ENCODE measurements around the gene IGSF9.
"Not testable (repeated sequence)": the region's sequence is repeated elsewhere in the genome, so short reads cannot be mapped to it uniquely, and the experiment has no call there.

Gene IGSF9

GRCh38 chr1:159911326-159912070 is 33.9 kb downstream of the IGSF9 start:
- no peak for DNase-seq (ENCODE audit: low read depth)
- H3K4me3 ChIP-seq (ENCODE audit: low read depth, low read length): no peak overlapping the region
- TF ChIP-seq CTCF (IDR thresholded peaks at IDR 0.05; ENCODE audit: insufficient read depth, low read depth, low read length, missing control alignments): no peak

GRCh38 chr1:159908031-159908940 is 37.1 kb downstream of the IGSF9 start:
- no peak for TF ChIP-seq CTCF (IDR thresholded peaks at IDR 0.05; ENCODE audit: insufficient read depth, low read depth, low read length, missing control alignments)
- H3K4me3 ChIP-seq (ENCODE audit: low read depth, low read length): no peak overlapping the region
- no peak for DNase-seq (ENCODE audit: low read depth)

DNA sequence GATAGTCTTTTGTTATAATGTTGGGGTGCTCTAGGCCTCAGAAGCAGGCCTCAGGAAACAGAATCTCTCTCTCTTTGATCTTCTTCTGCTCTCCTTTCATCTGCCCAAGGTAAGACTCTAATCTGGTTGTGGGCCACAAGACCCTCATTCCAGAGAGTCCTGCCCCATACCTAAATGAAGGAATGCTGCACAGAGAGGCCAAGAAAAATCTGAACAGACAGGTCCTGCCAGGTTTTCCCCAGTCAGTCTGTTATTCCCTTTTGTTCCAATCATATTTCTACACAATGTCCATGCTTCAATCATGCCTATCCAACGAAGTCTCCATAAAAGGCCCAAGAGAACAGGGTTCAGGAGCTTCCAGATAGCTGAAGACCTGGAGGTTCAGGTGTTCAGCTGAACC is 38.5 kb downstream of the IGSF9 start:
- DNase-seq (ENCODE audit: low read depth): no peak
- no peak overlapping the region for H3K4me3 ChIP-seq (ENCODE audit: low read depth, low read length)
- no peak for TF ChIP-seq CTCF (IDR thresholded peaks at IDR 0.05; ENCODE audit: insufficient read depth, low read depth, low read length, missing control alignments)

DNA sequence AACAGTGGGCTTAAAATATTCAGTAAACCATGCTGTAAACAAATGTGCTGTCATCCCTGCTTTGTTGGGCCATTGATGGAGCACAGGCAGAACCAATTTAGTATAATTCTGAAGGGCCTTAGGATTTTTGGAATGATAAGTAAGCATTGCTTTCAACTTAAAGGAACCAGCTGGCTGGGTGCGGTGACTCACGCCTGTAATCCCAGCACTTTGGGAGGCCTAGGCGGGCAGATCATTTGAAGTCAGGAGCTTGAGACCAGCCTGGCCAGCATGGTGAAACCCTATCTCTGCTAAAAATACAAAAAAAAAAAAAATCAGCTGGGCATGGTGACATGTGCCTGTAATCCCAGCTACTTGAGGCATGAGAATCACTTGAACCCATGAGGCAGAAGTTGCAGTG is 41.4 kb downstream of the IGSF9 start:
- DNase-seq (ENCODE audit: low read depth); H3K4me3 ChIP-seq (ENCODE audit: low read depth, low read length): not testable (repeated sequence)

- no peak for DNase-seq (ENCODE audit: low read depth)
- no peak for TF ChIP-seq CTCF (IDR thresholded peaks at IDR 0.05; ENCODE audit: insufficient read depth, low read depth, low read length, missing control alignments)
- no peak overlapping the region for H3K4me3 ChIP-seq (ENCODE audit: low read depth, low read length)
Observed at GRCh38 chr1:159902541-159902940, 42.9 kb downstream of the IGSF9 start.

DNA sequence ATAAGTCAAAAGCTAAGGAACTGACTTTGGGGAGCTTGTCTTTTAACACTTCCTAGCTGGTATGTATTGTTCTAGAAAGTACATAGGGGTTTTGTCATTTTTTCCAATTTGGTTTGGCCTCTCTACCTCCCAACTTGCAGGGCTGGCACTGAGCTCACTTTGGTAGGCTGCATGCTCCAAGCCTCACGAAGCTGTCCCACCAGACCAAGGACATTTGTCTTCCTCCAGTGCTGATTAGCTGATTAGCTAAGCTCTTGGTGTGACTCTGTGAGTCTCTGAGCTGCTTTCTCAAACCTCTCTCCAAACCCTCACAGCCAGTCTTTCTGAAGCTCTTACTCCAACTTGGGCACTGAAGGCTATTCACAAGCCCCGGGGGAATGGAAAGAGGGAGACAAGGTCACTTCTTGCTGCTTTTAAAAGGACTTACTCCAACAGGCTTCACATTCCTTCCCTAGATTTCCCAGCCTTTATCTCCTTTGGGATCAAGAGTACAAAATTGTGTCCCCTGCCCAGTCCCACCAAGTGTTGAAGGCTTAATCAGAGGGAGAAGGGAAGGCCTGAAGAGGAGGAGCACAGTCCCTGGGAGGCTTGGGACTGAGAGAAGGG is 44.6 kb downstream of the IGSF9 start:
- no peak for TF ChIP-seq CTCF (IDR thresholded peaks at IDR 0.05; ENCODE audit: insufficient read depth, low read depth, low read length, missing control alignments)
- no peak overlapping the region for H3K4me3 ChIP-seq (ENCODE audit: low read depth, low read length)
- no peak for DNase-seq (ENCODE audit: low read depth)

DNA sequence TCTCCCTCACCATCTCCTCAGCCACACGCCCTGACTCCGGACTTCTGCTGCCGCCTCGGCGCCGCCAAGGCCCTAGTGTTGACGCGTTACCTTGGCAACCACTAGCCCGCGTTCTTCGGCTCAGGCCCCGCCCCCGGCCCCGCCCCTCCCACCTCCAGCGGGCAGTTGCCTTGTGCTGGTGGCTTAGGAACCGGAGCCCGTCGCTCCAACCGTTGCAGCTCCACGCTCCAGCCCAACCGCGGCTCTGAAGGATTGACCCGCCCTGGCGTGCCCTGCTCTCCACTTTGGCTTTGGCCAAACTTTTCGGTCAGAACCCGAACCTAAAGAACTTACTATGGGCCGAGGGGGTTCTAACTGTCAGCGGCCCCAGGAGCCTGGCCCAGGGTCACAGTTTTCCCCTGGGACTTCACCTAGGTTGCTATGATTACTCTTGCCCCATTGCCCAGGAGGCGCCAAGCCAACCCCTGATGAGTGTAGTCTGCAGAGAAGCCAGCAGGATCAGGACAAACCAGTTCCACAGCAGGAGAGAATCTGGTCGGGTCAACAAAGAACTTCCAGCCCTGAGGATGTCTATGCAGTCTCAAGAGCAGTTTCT is 45.2 kb downstream of the IGSF9 start, which contains the start of gene CFAP45:
TSS of gene CFAP45 (minus strand) at position 80 of the 595 bp plus-strand sequence. CDS start at position 13, 67 bp downstream.
- TF ChIP-seq CTCF (IDR thresholded peaks at IDR 0.05; ENCODE audit: insufficient read depth, low read depth, low read length, missing control alignments): no peak
- DNase-seq (ENCODE audit: low read depth): peak; percentile 57
- H3K4me3 ChIP-seq (ENCODE audit: low read depth, low read length): no peak within 1 kb of the TSS

DNA sequence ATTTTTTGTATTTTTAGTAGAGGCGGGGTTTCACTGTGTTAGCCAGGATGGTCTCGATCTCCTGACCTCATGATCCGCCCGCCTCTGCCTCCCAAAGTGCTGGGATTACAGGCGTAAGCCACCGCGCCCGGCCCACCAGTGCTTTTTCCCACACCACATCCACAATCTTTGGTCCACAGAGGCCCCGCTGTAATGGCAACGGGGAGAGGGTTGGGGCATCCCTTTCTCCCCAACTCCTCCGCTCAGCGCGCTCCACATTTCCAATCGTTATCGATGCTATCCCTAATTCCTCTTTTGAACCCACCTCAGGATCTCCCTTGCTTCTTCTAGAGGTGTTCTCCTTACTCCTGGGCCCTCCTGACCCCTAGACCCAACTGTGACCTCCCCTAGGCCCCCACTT is 45.8 kb downstream of the IGSF9 start:
- not testable (repeated sequence) for H3K4me3 ChIP-seq (ENCODE audit: low read depth, low read length); DNase-seq (ENCODE audit: low read depth)
